ENCODE results near the gene PRSS12.

GRCh38 chr4:118273642-118274041 lies 79.2 kb downstream of the PRSS12 start:
- TF ChIP-seq, protein P1, sequence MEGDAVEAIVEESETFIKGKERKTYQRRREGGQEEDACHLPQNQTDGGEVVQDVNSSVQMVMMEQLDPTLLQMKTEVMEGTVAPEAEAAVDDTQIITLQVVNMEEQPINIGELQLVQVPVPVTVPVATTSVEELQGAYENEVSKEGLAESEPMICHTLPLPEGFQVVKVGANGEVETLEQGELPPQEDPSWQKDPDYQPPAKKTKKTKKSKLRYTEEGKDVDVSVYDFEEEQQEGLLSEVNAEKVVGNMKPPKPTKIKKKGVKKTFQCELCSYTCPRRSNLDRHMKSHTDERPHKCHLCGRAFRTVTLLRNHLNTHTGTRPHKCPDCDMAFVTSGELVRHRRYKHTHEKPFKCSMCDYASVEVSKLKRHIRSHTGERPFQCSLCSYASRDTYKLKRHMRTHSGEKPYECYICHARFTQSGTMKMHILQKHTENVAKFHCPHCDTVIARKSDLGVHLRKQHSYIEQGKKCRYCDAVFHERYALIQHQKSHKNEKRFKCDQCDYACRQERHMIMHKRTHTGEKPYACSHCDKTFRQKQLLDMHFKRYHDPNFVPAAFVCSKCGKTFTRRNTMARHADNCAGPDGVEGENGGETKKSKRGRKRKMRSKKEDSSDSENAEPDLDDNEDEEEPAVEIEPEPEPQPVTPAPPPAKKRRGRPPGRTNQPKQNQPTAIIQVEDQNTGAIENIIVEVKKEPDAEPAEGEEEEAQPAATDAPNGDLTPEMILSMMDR (IDR thresholded peaks at IDR 0.05), result no peak
- TF ChIP-seq POLR2A (IDR thresholded peaks at IDR 0.05) (no peak), EP300 (IDR thresholded peaks at IDR 0.05) (no peak)

All from stomach (tissue), 4 donors.